CD4-positive, alpha-beta T cell (primary cell): ENCODE data around the gene R3HDM4. TPM values are rescaled to one million over a fixed set of nuclear protein-coding genes. Genes with fewer than 3 reads are reported as not detected.

Source experiments
- ATAC-seq: fragments of 200-7000 bp; cut with Tn5 transposase; one replicate; pipeline ENCODE4 v1.10.0; 2022; ENCODE audit warnings: mild to moderate bottlenecking; ENCODE audit not compliant: poor library complexity
- CTCF ChIA-PET: fragments of 350-600 bp; sonication (Branson Sonifier 250); formaldehyde crosslinking; loops from one replicate; lab custom pipeline; 2021; ENCODE audit warnings: antibody characterized with exemption, inconsistent platforms; lab: Charles Lee
- POLR2A ChIA-PET: fragments of 350-600 bp; sonication (Branson Sonifier 250); formaldehyde crosslinking; loops from one replicate; lab custom pipeline; 2021; ENCODE audit warnings: antibody characterized with exemption, inconsistent platforms; lab: Charles Lee
- DNase-seq, 14 experiments: peaks; one replicate each; pipeline ENCODE4 v3.0.0-alpha.2; 2013 to 2020; ENCODE audit warnings: mixed read lengths in 2 of 14
- H3K27ac ChIP-seq, 2 donors: one replicate each; pipeline versions ENCODE4 v1.5.1 to v1.7.0; 2013; ENCODE audit warnings: low read length in 2 of 2, low read depth in 1 of 2, mild to moderate bottlenecking in 1 of 2
- H3K27me3 ChIP-seq, 2 experiments: 1 replicate in 1 of 2; 2 replicates in 1 of 2; pipeline versions ENCODE4 v1.6.1 to v1.7.0; 2013; ENCODE audit warnings: low read length in 2 of 2, control low read depth in 1 of 2, mild to moderate bottlenecking in 1 of 2, moderate library complexity in 1 of 2; ENCODE audit not compliant: insufficient read depth in 2 of 2, control insufficient read depth in 1 of 2
- H3K36me3 ChIP-seq: one replicate; pipeline ENCODE4 v1.6.1; 2013; ENCODE audit warnings: low read length, control low read depth; ENCODE audit not compliant: insufficient read depth
- H3K4me1 ChIP-seq: one replicate; pipeline ENCODE4 v1.6.1; 2013; ENCODE audit warnings: low read length, control low read depth; ENCODE audit not compliant: insufficient read depth
- H3K4me3 ChIP-seq: one replicate; pipeline ENCODE4 v1.5.1; 2013; ENCODE audit warnings: mild to moderate bottlenecking, low read length, moderate library complexity
- H3K9me3 ChIP-seq, 2 experiments: 1 replicate in 1 of 2; 2 replicates in 1 of 2; pipeline versions ENCODE4 v1.6.1 to v1.7.0; 2013; ENCODE audit warnings: low read length in 2 of 2, mild to moderate bottlenecking in 2 of 2, control low read depth in 1 of 2, moderate library complexity in 1 of 2; ENCODE audit not compliant: control insufficient read depth in 1 of 2, insufficient read depth in 1 of 2
- H3K27ac Mint-ChIP-seq: one replicate; pipeline ENCODE4 v1.8.0; 2020; ENCODE audit warnings: mixed read lengths
- H3K27me3 Mint-ChIP-seq: one replicate; pipeline ENCODE4 v1.8.0; 2021; ENCODE audit warnings: mixed read lengths
- H3K36me3 Mint-ChIP-seq: one replicate; pipeline ENCODE4 v1.8.0; 2021; ENCODE audit warnings: low read depth, mixed read lengths
- H3K4me1 Mint-ChIP-seq: one replicate; pipeline ENCODE4 v1.8.0; 2021; ENCODE audit warnings: low read depth, mixed read lengths
- H3K4me3 Mint-ChIP-seq: one replicate; pipeline ENCODE4 v1.8.0; 2020; ENCODE audit warnings: mild to moderate bottlenecking, mixed read lengths
- H3K9me3 Mint-ChIP-seq: one replicate; pipeline ENCODE4 v1.8.0; 2020; ENCODE audit warnings: mixed read lengths
- intact Hi-C, 2 experiments: fragments of 100-400 bp; cut with DNase I in 1 of 2; cut with micrococcal nuclease in 1 of 2; formaldehyde crosslinking; loops; one replicate each; pipeline versions ENCODE4 v1.15.1 to v1.9.0; 2023 to 2025; cut with DNase I, micrococcal nuclease
- total RNA-seq, 174 experiments: library from RNA in 2 of 174; stranded (reverse) in 2 of 174; gene quantifications; one replicate each; pipeline ENCODE4 v1.2.3 and lab custom pipeline; 2021 to 2026
- TF ChIP-seq, protein P1 (sequence below): fragments of 200-600 bp; IDR thresholded peaks from one replicate; pipeline ENCODE4 v1.8.0; 2022; ENCODE audit warnings: antibody characterized with exemption, mild to moderate bottlenecking

R3HDM4 gene
- total RNA-seq, 2 experiments from 2014 or later: 309 to 313 TPM

- DNase-seq (no peak), ATAC-seq (no peak)
- Mint-ChIP-seq H3K9me3 (no peaks in the 10 kb centered on the region), H3K4me1 (peaks cover 32% of the 10 kb centered on the region), H3K4me3 (no peak overlapping the region), H3K36me3 (peaks cover 23% of the 10 kb centered on the region), H3K27me3 (no peaks in the 10 kb centered on the region), H3K27ac (peak overlapping the region; percentile 27)
- Histone ChIP-seq H3K27ac (no peak overlapping the region), H3K9me3 (no peaks in the 10 kb centered on the region), H3K4me3 (no peak overlapping the region), H3K27me3 (no peaks in the 10 kb centered on the region), H3K36me3 (peaks cover 37% of the 10 kb centered on the region), H3K4me1 (peaks cover 26% of the 10 kb centered on the region)
- TF ChIP-seq, protein P1, sequence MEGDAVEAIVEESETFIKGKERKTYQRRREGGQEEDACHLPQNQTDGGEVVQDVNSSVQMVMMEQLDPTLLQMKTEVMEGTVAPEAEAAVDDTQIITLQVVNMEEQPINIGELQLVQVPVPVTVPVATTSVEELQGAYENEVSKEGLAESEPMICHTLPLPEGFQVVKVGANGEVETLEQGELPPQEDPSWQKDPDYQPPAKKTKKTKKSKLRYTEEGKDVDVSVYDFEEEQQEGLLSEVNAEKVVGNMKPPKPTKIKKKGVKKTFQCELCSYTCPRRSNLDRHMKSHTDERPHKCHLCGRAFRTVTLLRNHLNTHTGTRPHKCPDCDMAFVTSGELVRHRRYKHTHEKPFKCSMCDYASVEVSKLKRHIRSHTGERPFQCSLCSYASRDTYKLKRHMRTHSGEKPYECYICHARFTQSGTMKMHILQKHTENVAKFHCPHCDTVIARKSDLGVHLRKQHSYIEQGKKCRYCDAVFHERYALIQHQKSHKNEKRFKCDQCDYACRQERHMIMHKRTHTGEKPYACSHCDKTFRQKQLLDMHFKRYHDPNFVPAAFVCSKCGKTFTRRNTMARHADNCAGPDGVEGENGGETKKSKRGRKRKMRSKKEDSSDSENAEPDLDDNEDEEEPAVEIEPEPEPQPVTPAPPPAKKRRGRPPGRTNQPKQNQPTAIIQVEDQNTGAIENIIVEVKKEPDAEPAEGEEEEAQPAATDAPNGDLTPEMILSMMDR: no peak
- POLR2A ChIA-PET: interaction anchor here (0.8 kb wide), 1 partner anchor 52 kb away, joined by 3 read pairs; no protein-coding TSS in a partner anchor
- intact Hi-C loops: no loop called here
- CTCF ChIA-PET: interaction anchor here (0.6 kb wide), 1 partner anchor 98 kb away, joined by 3 read pairs; no protein-coding TSS in a partner anchor
Observed at GRCh38 chr19:867301-867793, 45.7 kb downstream of the R3HDM4 start.

DNA sequence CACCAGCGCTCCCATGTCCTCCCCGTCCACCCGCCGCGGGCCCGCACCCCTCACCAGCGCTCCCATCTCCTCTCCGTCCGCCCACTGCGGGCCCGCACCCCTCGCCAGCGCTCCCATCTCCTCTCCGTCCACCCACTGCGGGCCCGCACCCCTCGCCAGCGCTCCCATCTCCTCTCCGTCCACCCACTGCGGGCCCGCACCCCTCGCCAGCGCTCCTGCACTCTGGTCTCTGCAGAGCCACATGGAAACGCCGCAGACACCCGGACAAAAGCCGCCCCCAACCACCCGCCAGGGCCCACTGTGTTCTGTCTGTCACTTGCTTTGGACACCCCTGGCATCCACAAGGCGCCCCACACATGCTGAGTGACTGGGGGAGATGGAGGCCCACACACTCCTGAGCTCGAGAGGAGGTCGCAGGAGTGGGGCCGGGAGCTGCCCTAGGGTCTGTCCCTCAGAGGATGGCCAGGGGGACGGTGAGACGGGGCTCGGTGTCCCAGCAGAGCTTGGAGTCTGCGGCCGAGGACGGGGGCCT, 46.2 kb downstream of the R3HDM4 start:
- H3K9me3 ChIP-seq: peaks cover 0 to under 1% of the 10 kb centered on the region in 2 experiments
- Mint-ChIP-seq H3K36me3 (peaks cover 23% of the 10 kb centered on the region), H3K4me1 (peaks cover 29% of the 10 kb centered on the region), H3K27me3 (no peaks in the 10 kb centered on the region), H3K4me3 (no peak overlapping the region), H3K27ac (no peak overlapping the region), H3K9me3 (no peaks in the 10 kb centered on the region)
- H3K4me1 ChIP-seq: peaks cover 21% of the 10 kb centered on the region
- H3K36me3 ChIP-seq: peaks cover 37% of the 10 kb centered on the region
- no peaks in the 10 kb centered on the region for H3K27me3 ChIP-seq
- no peak for ATAC-seq
- ChIA-PET CTCF (interaction anchor here (0.6 kb wide), 1 partner anchor 97 kb away, joined by 3 read pairs; no protein-coding TSS in a partner anchor), POLR2A (interaction anchor here (0.8 kb wide), 1 partner anchor 53 kb away, joined by 3 read pairs; no protein-coding TSS in a partner anchor)
- TF ChIP-seq, protein P1: no peak
- DNase-seq: no peak
- intact Hi-C loops: no loop called here
- no peak overlapping the region for H3K4me3 ChIP-seq
- no peak overlapping the region for H3K27ac ChIP-seq

- Mint-ChIP-seq H3K27ac (peak overlapping the region; percentile 87), H3K27me3 (peaks cover 6% of the 10 kb centered on the region), H3K4me3 (peak overlapping the region; percentile 30), H3K4me1 (peaks cover 26% of the 10 kb centered on the region), H3K36me3 (peaks cover 8% of the 10 kb centered on the region), H3K9me3 (no peaks in the 10 kb centered on the region)
- CTCF ChIA-PET: interaction anchor here (0.6 to 2.4 kb wide), 21 partner anchors 9 to 268 kb away, joined by 3 to 52 read pairs (median 5); partner anchors contain the start of genes ARHGAP45, KISS1R, MED16 and RNU6-9
- POLR2A ChIA-PET: interaction anchor here (0.6 to 2.8 kb wide), 25 partner anchors 10 to 406 kb away, joined by 3 to 40 read pairs (median 4); partner anchors contain the start of genes ABCA7, ARHGAP45, CIRBP and MED16
- Histone ChIP-seq H3K4me1 (peaks cover 41% of the 10 kb centered on the region), H3K27me3 (peaks cover 9 to 16% of the 10 kb centered on the region in 2 experiments), H3K36me3 (peaks cover 8% of the 10 kb centered on the region), H3K9me3 (peaks cover 0 to 10% of the 10 kb centered on the region in 2 experiments), H3K4me3 (peak overlapping the region; percentile 21), H3K27ac (no peak overlapping the region)
- DNase-seq (no peak), ATAC-seq (no peak)
- intact Hi-C loops: loop anchor here (1.0 to 5.0 kb wide), 6 partner anchors 30 to 138 kb away; partner anchors contain the start of genes MED16 (in 2 of the 2), RNU6-9 (in 2 of the 2) and WDR18 (in 1 of the 2)
- TF ChIP-seq, protein P1: no peak
Observed at GRCh38 chr19:863315-863620, 49.8 kb downstream of the R3HDM4 start.
